Keratinocyte (primary cell): ENCODE measurements around the gene MLLT3.

Experiments
- CTCF ChIP-seq, 3 experiments: IDR thresholded peaks in 1 of 3; conservative IDR thresholded peaks in 1 of 3; optimal IDR thresholded peaks in 1 of 3; 2 replicates in 2 of 3; 3 replicates in 1 of 3; pipeline versions ENCODE3 to v1.5.1; 2011; ENCODE audit warnings: low read length in 3 of 3, mild to moderate bottlenecking in 3 of 3, moderate library complexity in 2 of 3, control low read depth in 1 of 3, inconsistent platforms in 1 of 3; ENCODE audit not compliant: insufficient read depth in 2 of 3; ENCODE audit errors: extremely low read depth in 1 of 3
- EZH2 ChIP-seq: IDR thresholded peaks from one replicate; pipeline ENCODE4 v1.6.1; 2012; ENCODE audit warnings: inconsistent platforms, mild to moderate bottlenecking, low read length, moderate library complexity

GRCh38 chr9:20562051-20562450, 60.2 kb downstream of the MLLT3 start:
- no peak for TF ChIP-seq CTCF (optimal IDR thresholded peaks at IDR 0.05 in 1 of 3, IDR thresholded peaks at IDR 0.05 in 1 of 3, conservative IDR thresholded peaks at IDR 0.05 in 1 of 3; ENCODE audit: extremely low read depth in 1 of 3, insufficient read depth in 2 of 3, low read length in 3 of 3)
- no peak for TF ChIP-seq EZH2
